ENCODE measurements around the gene ADAMTSL5.

ADAMTSL5 gene

GRCh38 chr19:1529430-1529816 is 16.6 kb upstream of the ADAMTSL5 start:
- no peak overlapping the region for H3K27ac ChIP-seq (ENCODE audit: poor library complexity, severe bottlenecking)
- DNase-seq (ENCODE audit: low spot score): no peak
- peaks cover 16% of the 10 kb centered on the region for H3K27me3 ChIP-seq (ENCODE audit: insufficient read depth, poor library complexity, severe bottlenecking)
- no peak for TF ChIP-seq CTCF (IDR thresholded peaks at IDR 0.05; ENCODE audit: poor library complexity, severe bottlenecking)
- no peaks in the 10 kb centered on the region for H3K4me1 ChIP-seq (ENCODE audit: insufficient read depth, poor library complexity, severe bottlenecking)
- no peaks in the 10 kb centered on the region for H3K9me3 ChIP-seq (ENCODE audit: severe bottlenecking)
- H3K36me3 ChIP-seq (ENCODE audit: low read depth): no peaks in the 10 kb centered on the region
- no peak overlapping the region for H3K4me3 ChIP-seq (ENCODE audit: severe bottlenecking)
- ATAC-seq (ENCODE audit: low read depth): no peak

GRCh38 chr19:1528596-1529429 is 16.0 kb upstream of the ADAMTSL5 start:
- no peak for TF ChIP-seq CTCF (IDR thresholded peaks at IDR 0.05; ENCODE audit: poor library complexity, severe bottlenecking)
- H3K4me3 ChIP-seq (ENCODE audit: severe bottlenecking): no peak overlapping the region
- no peak overlapping the region for H3K27ac ChIP-seq (ENCODE audit: poor library complexity, severe bottlenecking)
- ATAC-seq (ENCODE audit: low read depth) (no peak), DNase-seq (ENCODE audit: low spot score) (no peak)
- no peaks in the 10 kb centered on the region for H3K4me1 ChIP-seq (ENCODE audit: insufficient read depth, poor library complexity, severe bottlenecking)
- peaks cover 19% of the 10 kb centered on the region for H3K27me3 ChIP-seq (ENCODE audit: insufficient read depth, poor library complexity, severe bottlenecking)
- H3K9me3 ChIP-seq (ENCODE audit: severe bottlenecking): no peaks in the 10 kb centered on the region
- no peaks in the 10 kb centered on the region for H3K36me3 ChIP-seq (ENCODE audit: low read depth)

GRCh38 chr19:1527650-1528309 is 15.0 kb upstream of the ADAMTSL5 start:
- DNase-seq (ENCODE audit: low spot score): no peak
- no peaks in the 10 kb centered on the region for H3K4me1 ChIP-seq (ENCODE audit: insufficient read depth, poor library complexity, severe bottlenecking)
- H3K36me3 ChIP-seq (ENCODE audit: low read depth): no peaks in the 10 kb centered on the region
- no peak overlapping the region for H3K4me3 ChIP-seq (ENCODE audit: severe bottlenecking)
- TF ChIP-seq CTCF (IDR thresholded peaks at IDR 0.05; ENCODE audit: poor library complexity, severe bottlenecking): no peak
- no peak for ATAC-seq (ENCODE audit: low read depth)
- no peaks in the 10 kb centered on the region for H3K9me3 ChIP-seq (ENCODE audit: severe bottlenecking)
- peaks cover 28% of the 10 kb centered on the region for H3K27me3 ChIP-seq (ENCODE audit: insufficient read depth, poor library complexity, severe bottlenecking)
- H3K27ac ChIP-seq (ENCODE audit: poor library complexity, severe bottlenecking): no peak overlapping the region

GRCh38 chr19:1526979-1527649 is 14.3 kb upstream of the ADAMTSL5 start:
- no peak overlapping the region for H3K27ac ChIP-seq (ENCODE audit: poor library complexity, severe bottlenecking)
- H3K9me3 ChIP-seq (ENCODE audit: severe bottlenecking): no peaks in the 10 kb centered on the region
- ATAC-seq (ENCODE audit: low read depth) (peak; percentile 62; the same call in 2 of the 3 replicates), DNase-seq (ENCODE audit: low spot score) (no peak)
- no peaks in the 10 kb centered on the region for H3K4me1 ChIP-seq (ENCODE audit: insufficient read depth, poor library complexity, severe bottlenecking)
- no peak overlapping the region for H3K4me3 ChIP-seq (ENCODE audit: severe bottlenecking)
- peaks cover 31% of the 10 kb centered on the region for H3K27me3 ChIP-seq (ENCODE audit: insufficient read depth, poor library complexity, severe bottlenecking)
- no peaks in the 10 kb centered on the region for H3K36me3 ChIP-seq (ENCODE audit: low read depth)
- no peak for TF ChIP-seq CTCF (IDR thresholded peaks at IDR 0.05; ENCODE audit: poor library complexity, severe bottlenecking)

Measured in RWPE2 (cell line).